HepG2 (cell line): ENCODE results near the gene RGS6. TPM values are rescaled to one million over a fixed set of nuclear protein-coding genes. Genes with fewer than 3 reads are reported as not detected.

ENCODE experiments used
- ATAC-seq: fragments of 200-7000 bp; cut with Tn5 transposase; 3 replicates; pipeline ENCODE4 v1.9.1; 2020; ENCODE audit warnings: mild to moderate bottlenecking, moderate library complexity
- BruUV-seq: library from RNA; stranded (reverse); fragments of 400-500 nt; replicated peaks from 2 replicates; lab custom pipeline; 2021; lab: Mats Ljungman, UMichigan
- CTCF ChIA-PET: fragments of 300-600 bp; formaldehyde crosslinking; extraction: SDS; loops from one replicate; lab custom pipeline; 2021; ENCODE audit warnings: low total read pairs, inconsistent platforms, low intra/inter-chr PET ratio; lab: Yijun Ruan, JAX
- POLR2A ChIA-PET: fragments of 350-600 bp; sonication (Branson Sonifier 250); formaldehyde crosslinking; loops from one replicate; lab custom pipeline; 2020; ENCODE audit warnings: antibody characterized with exemption, inconsistent platforms; lab: Yijun Ruan, JAX
- DNase-seq: peaks from one replicate; pipeline ENCODE4 v3.0.0-alpha.2; 2015; ENCODE audit warnings: low spot score
- FAIRE-seq: peaks from 3 replicates; lab custom pipeline; 2011; peaks lifted over from hg19 to GRCh38; lab: Jason Lieb, UNC
- H2AFZ ChIP-seq: one replicate; pipeline ENCODE4 v1.6.1; 2011; ENCODE audit warnings: low read length, inconsistent platforms
- H3K27ac ChIP-seq: fragments of 300-600 bp; 3 replicates; pipeline ENCODE4 v1.8.0; 2011; ENCODE audit warnings: mixed run types, mild to moderate bottlenecking, mixed read lengths, low read length, inconsistent platforms; ENCODE audit not compliant: insufficient read depth; ENCODE audit errors: extremely low read length
- H3K27me3 ChIP-seq, 2 experiments: fragments of 200-600 bp in 1 of 2; 2 replicates in 1 of 2; 3 replicates in 1 of 2; pipeline versions ENCODE4 v1.6.0 to v1.8.0; 2011; ENCODE audit warnings: low read length in 2 of 2, mild to moderate bottlenecking in 2 of 2, moderate library complexity in 2 of 2, inconsistent platforms in 1 of 2; ENCODE audit not compliant: insufficient read depth in 2 of 2, control insufficient read depth in 1 of 2
- H3K36me3 ChIP-seq, 2 experiments: fragments of 200-600 bp in 1 of 2; replicated peaks in 1 of 2; 2 replicates in 1 of 2; 3 replicates in 1 of 2; pipeline versions ENCODE4 v1.5.1 to v1.8.0; 2011; ENCODE audit warnings: low read length in 2 of 2, inconsistent platforms in 1 of 2; ENCODE audit not compliant: insufficient read depth in 2 of 2, control insufficient read depth in 1 of 2
- H3K4me1 ChIP-seq: 2 replicates; pipeline ENCODE4 v1.5.1; 2012; ENCODE audit warnings: low read length, inconsistent platforms; ENCODE audit not compliant: insufficient read depth
- H3K4me2 ChIP-seq: 2 replicates; pipeline ENCODE4 v1.6.0; 2011; ENCODE audit warnings: low read depth, low read length, inconsistent platforms
- H3K4me3 ChIP-seq, 3 experiments: fragments of 200-600 bp in 1 of 3; sonication (generic), shearing (Covaris generic) in 1 of 3; replicated peaks in 1 of 3; 2 replicates each; pipeline ENCODE4 v1.5.1; 2011 to 2016; ENCODE audit warnings: low read length in 3 of 3, inconsistent platforms in 2 of 3, low read depth in 2 of 3, mild to moderate bottlenecking in 2 of 3, control low read depth in 1 of 3, mixed read lengths in 1 of 3; ENCODE audit not compliant: insufficient read depth in 1 of 3
- H3K79me2 ChIP-seq: one replicate; pipeline ENCODE4 v1.6.1; 2011; ENCODE audit warnings: low read length, inconsistent platforms; ENCODE audit not compliant: insufficient read depth
- H3K9ac ChIP-seq: 2 replicates; pipeline ENCODE4 v1.6.0; 2011; ENCODE audit warnings: mild to moderate bottlenecking, low read depth, low read length, inconsistent platforms; ENCODE audit not compliant: insufficient read depth
- H3K9me3 ChIP-seq: 2 replicates; pipeline ENCODE4 v1.5.1; 2012; ENCODE audit warnings: mild to moderate bottlenecking, low read length
- H4K20me1 ChIP-seq: 2 replicates; pipeline ENCODE4 v1.6.0; 2011; ENCODE audit warnings: inconsistent platforms, mild to moderate bottlenecking, low read length, moderate library complexity; ENCODE audit not compliant: insufficient read depth
- DRAP1 ChIP-seq: IDR thresholded peaks from 2 replicates; pipeline ENCODE4 v1.6.1; 2016; ENCODE audit warnings: missing genetic modification reagents, missing compliant biosample characterization
- HOMEZ ChIP-seq: IDR thresholded peaks from 2 replicates; pipeline ENCODE4 v1.6.1; 2016; ENCODE audit warnings: low read depth
- PAF1 ChIP-seq: IDR thresholded peaks from 2 replicates; pipeline ENCODE4 v1.6.1; 2016; ENCODE audit warnings: missing genetic modification reagents, missing compliant biosample characterization
- RBAK ChIP-seq: sonication (generic); formaldehyde crosslinking; IDR thresholded peaks from 2 replicates; pipeline ENCODE4 v1.5.1; 2020; ENCODE audit warnings: mild to moderate bottlenecking, missing genetic modification reagents
- TMF1 ChIP-seq: sonication (generic); formaldehyde crosslinking; IDR thresholded peaks from 2 replicates; pipeline ENCODE4 v1.8.1; 2022; ENCODE audit warnings: low read depth, missing genetic modification reagents
- U2AF2 ChIP-seq: fragments of 200-400 bp; formaldehyde crosslinking; IDR thresholded peaks from 2 replicates; pipeline ENCODE4 v1.6.1; 2017; ENCODE audit warnings: low read depth, mild to moderate bottlenecking, low read length
- ZBED4 ChIP-seq: sonication (generic); formaldehyde crosslinking; IDR thresholded peaks from 2 replicates; pipeline ENCODE4 v1.4.0; 2020; ENCODE audit warnings: missing genetic modification reagents, borderline replicate concordance
- ZFP36 ChIP-seq: fragments of 150-350 bp; IDR thresholded peaks from 2 replicates; pipeline ENCODE4 v1.6.1; 2018; ENCODE audit warnings: borderline replicate concordance, low read length, low read depth; ENCODE audit not compliant: partially characterized antibody
- ZFP62 ChIP-seq: sonication (generic); formaldehyde crosslinking; IDR thresholded peaks from 2 replicates; pipeline ENCODE4 v1.4.0; 2020; ENCODE audit warnings: missing genetic modification reagents
- WGBS: methylation state at CpG from one replicate; pipeline ENCODE4 v1.1.6; 2017; ENCODE audit warnings: low lambda C conversion rate; 5-methylcytosine and 5-hydroxymethylcytosine counted together
- in situ Hi-C: cut with HindIII; loops from 2 replicates; pipeline ENCODE4 v1.10.0; 2017; ENCODE audit warnings: low pct_unique_long_range_greater_than_20kb; ENCODE audit not compliant: extremely low pct_ligation_motif_present
- intact Hi-C: fragments of 100-400 bp; cut with micrococcal nuclease; formaldehyde crosslinking; loops from one replicate; pipeline ENCODE4 v1.10.0; 2022; ENCODE audit not compliant: unreplicated experiment
- polyA plus RNA-seq, 8 experiments: library from polyadenylated mRNA; depleted of rRNA in 3 of 8; stranded (reverse) in 7 of 8; unstranded in 1 of 8; fragments of >200 nt; fragmentation: Illumina TruSeq in 4 of 8; extraction: Trizol in 4 of 8; gene quantifications; 2 replicates each; pipeline versions ENCODE4 v1.2.1 to v1.2.3, GENCODE V29; 2011 to 2016; ENCODE audit warnings: low read depth in 4 of 8, missing spikeins in 1 of 8, mixed read lengths in 1 of 8; ENCODE audit not compliant: insufficient read depth in 1 of 8
- total RNA-seq, 5 experiments: library from RNA; depleted of rRNA; stranded (reverse); fragments of >200 nt; fragmentation: Illumina TruSeq; extraction: Trizol; gene quantifications; 2 replicates each; pipeline ENCODE4 v1.2.3, GENCODE V29; 2016; ENCODE audit warnings: low read depth in 1 of 5

The RGS6 gene
- total and polyA plus RNA-seq, 2 of the 13 experiments (the other 11 are each of a cell fraction or from before 2014, with no cell fraction given): not detected

GRCh38 chr14:72060917-72061316 lies 128.7 kb downstream of the RGS6 start:
- intact Hi-C loops: no loop called here
- DNase-seq (no peak), ATAC-seq (no peak), FAIRE-seq (no peak)
- no peaks in the 10 kb centered on the region for H3K4me1 ChIP-seq
- CTCF ChIA-PET: no interaction called here
- WGBS: 0% methylated on average over 1 of the region's 1 CpG
- no peak overlapping the region for H3K9ac ChIP-seq
- in situ Hi-C loops: no loop called here
- BruUV-seq: no TSS peak
- H3K9me3 ChIP-seq: no peaks in the 10 kb centered on the region
- H4K20me1 ChIP-seq: no peaks in the 10 kb centered on the region
- H3K4me3 ChIP-seq: no peak overlapping the region
- no peaks in the 10 kb centered on the region for H3K27me3 ChIP-seq
- H3K79me2 ChIP-seq: no peaks in the 10 kb centered on the region
- no peaks in the 10 kb centered on the region for H3K36me3 ChIP-seq
- TF ChIP-seq DRAP1 (CRISPR knock-in tag) (no peak), ZFP62 (CRISPR knock-in tag) (no peak), TMF1 (no peak), PAF1 (CRISPR knock-in tag) (no peak), U2AF2 (no peak), RBAK (CRISPR knock-in tag) (no peak)
- POLR2A ChIA-PET: no interaction called here
- H3K4me2 ChIP-seq: no peak overlapping the region
- no peak overlapping the region for H2AFZ ChIP-seq
- no peak overlapping the region for H3K27ac ChIP-seq

- in situ Hi-C loops: no loop called here
- no peak overlapping the region for H3K4me3 ChIP-seq
- H3K9ac ChIP-seq: no peak overlapping the region
- FAIRE-seq (no peak), DNase-seq (no peak), ATAC-seq (no peak)
- BruUV-seq: no TSS peak
- WGBS: 4% methylated on average over 1 of the region's 1 CpG
- no peaks in the 10 kb centered on the region for H3K36me3 ChIP-seq
- intact Hi-C loops: no loop called here
- H3K4me1 ChIP-seq: no peaks in the 10 kb centered on the region
- H3K27me3 ChIP-seq: no peaks in the 10 kb centered on the region
- H2AFZ ChIP-seq: no peak overlapping the region
- ChIA-PET CTCF (no interaction called here), POLR2A (no interaction called here)
- H4K20me1 ChIP-seq: no peaks in the 10 kb centered on the region
- H3K79me2 ChIP-seq: no peaks in the 10 kb centered on the region
- no peaks in the 10 kb centered on the region for H3K9me3 ChIP-seq
- no peak overlapping the region for H3K4me2 ChIP-seq
- no peak overlapping the region for H3K27ac ChIP-seq
- no peak for TF ChIP-seq ZBED4 (CRISPR knock-in tag)
- no peak for TF ChIP-seq HOMEZ (CRISPR knock-in tag)
- no peak for TF ChIP-seq ZFP36
These were observed 129.5 kb downstream of the RGS6 start for GRCh38 chr14:72061718-72062117.
